K562 (cell line): ENCODE measurements around the gene PPFIA3. TPM values are rescaled to one million over a fixed set of nuclear protein-coding genes. Genes with fewer than 3 reads are reported as not detected.

Experiments
- COPS2 ChIP-seq: fragments of 450-650 bp; conservative IDR thresholded peaks from 2 replicates; pipeline ENCODE4 v1.6.1; 2016; ENCODE audit warnings: mild to moderate bottlenecking, moderate library complexity
- ERF ChIP-seq: fragments of 450-650 bp; formaldehyde crosslinking; IDR thresholded peaks from 2 replicates; pipeline ENCODE4 v1.4.0; 2020; ENCODE audit warnings: mild to moderate bottlenecking, mixed read lengths
- HDAC6 ChIP-seq: IDR thresholded peaks from 2 replicates; pipeline ENCODE4 v1.6.1; 2012; ENCODE audit warnings: low read depth, mild to moderate bottlenecking, control low read depth, inconsistent platforms, low read length, moderate library complexity
- HNRNPK ChIP-seq: fragments of 200-400 bp; formaldehyde crosslinking; IDR thresholded peaks from one replicate; pipeline ENCODE4 v1.6.1; 2018; ENCODE audit warnings: mild to moderate bottlenecking, low read depth, low read length; ENCODE audit not compliant: poor library complexity, severe bottlenecking
- PHF21A ChIP-seq: fragments of 450-650 bp; IDR thresholded peaks from 2 replicates; pipeline ENCODE4 v1.6.1; 2017; ENCODE audit warnings: low read depth, borderline replicate concordance
- SRSF3 ChIP-seq: fragments of 200-400 bp; formaldehyde crosslinking; IDR thresholded peaks from 2 replicates; pipeline ENCODE4 v1.6.1; 2016; ENCODE audit warnings: mild to moderate bottlenecking, low read length, moderate library complexity; ENCODE audit not compliant: insufficient read depth
- THRAP3 ChIP-seq: fragments of 450-650 bp; IDR thresholded peaks from 2 replicates; pipeline ENCODE4 v1.6.1; 2016; ENCODE audit warnings: mild to moderate bottlenecking, inconsistent platforms, borderline replicate concordance
- ZFP36 ChIP-seq: fragments of 150-350 bp; IDR thresholded peaks from 2 replicates; pipeline ENCODE4 v1.6.1; 2018; ENCODE audit warnings: low read length, low read depth; ENCODE audit not compliant: partially characterized antibody
- polyA plus RNA-seq, 8 experiments: library from polyadenylated mRNA; depleted of rRNA in 4 of 8; stranded (reverse) in 5 of 8; unstranded in 3 of 8; fragments of >200 nt; fragmentation: Nextera tagmentation in 2 of 8; fragmentation: Illumina TruSeq in 1 of 8; extraction: Ambion mirVana in 2 of 8; extraction: Trizol in 1 of 8; gene quantifications; 2 replicates each; pipeline versions ENCODE4 v1.2.1 to v1.2.3, GENCODE V29; 2011 to 2014; ENCODE audit warnings: inconsistent platforms in 1 of 8, missing spikeins in 1 of 8
- total RNA-seq, 7 experiments: library from RNA; depleted of rRNA in 6 of 7; stranded (reverse); fragments of >200 nt in 6 of 7; fragmentation: Illumina TruSeq in 2 of 7; extraction: Trizol in 2 of 7; gene quantifications; 2 replicates each; pipeline versions ENCODE4 v1.2.1 to v1.2.3, GENCODE V29; 2011 to 2021; ENCODE audit warnings: low replicate concordance in 1 of 7
- TF ChIP-seq, protein P1 (sequence below): sonication (generic); formaldehyde crosslinking; IDR thresholded peaks from 2 replicates; pipeline ENCODE4 v1.8.0; 2022; ENCODE audit warnings: missing genetic modification reagents, mild to moderate bottlenecking, borderline replicate concordance
- TF ChIP-seq, protein P2 (sequence below): fragments of 450-650 bp; conservative IDR thresholded peaks from 2 replicates; pipeline ENCODE4 v1.6.1; 2016; ENCODE audit warnings: missing genetic modification characterization, low read depth, mild to moderate bottlenecking, missing compliant biosample characterization, moderate library complexity
- TF ChIP-seq, protein P3 (sequence below): fragments of 450-650 bp; IDR thresholded peaks from 2 replicates; pipeline ENCODE4 v1.6.1; 2016; ENCODE audit warnings: mild to moderate bottlenecking, moderate library complexity

PPFIA3 gene
- total and polyA plus RNA-seq, 9 of the 15 experiments (the other 6 are each of a cell fraction or from before 2014, with no cell fraction given) = 0.10 to 53.0 (median 17.6) TPM

DNA sequence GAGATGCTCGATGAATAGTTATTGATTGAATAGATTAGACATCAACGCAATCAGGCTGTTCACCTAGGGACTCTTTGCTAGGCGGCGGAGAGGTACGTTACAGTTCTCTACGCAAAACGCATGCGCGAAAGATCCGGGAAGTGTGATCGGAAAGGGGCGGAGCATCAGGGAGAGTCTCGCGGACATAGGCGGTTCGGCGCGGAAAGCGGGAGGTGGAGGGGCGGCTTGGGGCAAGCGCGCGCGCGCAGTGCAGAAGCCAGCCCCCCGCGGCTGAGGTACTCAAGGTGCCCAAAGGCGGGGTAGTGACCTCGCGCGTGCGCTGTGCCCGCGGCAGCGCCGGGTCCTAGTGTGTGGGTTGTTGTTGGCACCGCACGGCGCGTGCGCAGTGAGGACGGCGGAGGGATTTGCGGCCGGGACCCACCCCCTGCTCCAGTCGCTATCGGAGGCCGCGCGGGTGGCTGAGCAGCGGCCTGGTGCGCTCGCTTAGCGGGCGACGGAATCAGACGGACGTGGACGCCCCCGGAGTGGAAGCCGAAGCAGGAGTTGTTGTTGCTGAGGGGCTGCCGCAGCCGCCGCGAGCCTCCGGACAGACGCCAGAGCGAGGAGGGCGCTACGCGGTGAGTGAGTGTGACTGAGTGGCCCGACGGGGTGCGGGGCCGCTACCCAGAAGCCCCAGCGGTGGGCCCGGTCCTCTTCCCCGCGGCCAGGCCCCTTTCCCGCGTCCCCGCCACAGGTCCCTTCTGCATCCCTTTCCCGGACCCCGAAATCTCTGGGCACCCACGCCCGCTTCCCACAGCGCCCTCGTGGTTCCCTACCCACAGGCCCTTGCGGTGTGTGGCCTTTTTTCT, 34.1 kb upstream of the PPFIA3 start, which contains the start of gene SNRNP70 (continued):
- no peak for TF ChIP-seq THRAP3
- no peak for TF ChIP-seq SRSF3
- 0 out of 2 replicates have a peak, but pooled peaks have one; percentile 26 for TF ChIP-seq PHF21A
- no peak for TF ChIP-seq ZFP36
- TF ChIP-seq, protein P1, sequence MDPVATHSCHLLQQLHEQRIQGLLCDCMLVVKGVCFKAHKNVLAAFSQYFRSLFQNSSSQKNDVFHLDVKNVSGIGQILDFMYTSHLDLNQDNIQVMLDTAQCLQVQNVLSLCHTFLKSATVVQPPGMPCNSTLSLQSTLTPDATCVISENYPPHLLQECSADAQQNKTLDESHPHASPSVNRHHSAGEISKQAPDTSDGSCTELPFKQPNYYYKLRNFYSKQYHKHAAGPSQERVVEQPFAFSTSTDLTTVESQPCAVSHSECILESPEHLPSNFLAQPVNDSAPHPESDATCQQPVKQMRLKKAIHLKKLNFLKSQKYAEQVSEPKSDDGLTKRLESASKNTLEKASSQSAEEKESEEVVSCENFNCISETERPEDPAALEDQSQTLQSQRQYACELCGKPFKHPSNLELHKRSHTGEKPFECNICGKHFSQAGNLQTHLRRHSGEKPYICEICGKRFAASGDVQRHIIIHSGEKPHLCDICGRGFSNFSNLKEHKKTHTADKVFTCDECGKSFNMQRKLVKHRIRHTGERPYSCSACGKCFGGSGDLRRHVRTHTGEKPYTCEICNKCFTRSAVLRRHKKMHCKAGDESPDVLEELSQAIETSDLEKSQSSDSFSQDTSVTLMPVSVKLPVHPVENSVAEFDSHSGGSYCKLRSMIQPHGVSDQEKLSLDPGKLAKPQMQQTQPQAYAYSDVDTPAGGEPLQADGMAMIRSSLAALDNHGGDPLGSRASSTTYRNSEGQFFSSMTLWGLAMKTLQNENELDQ (CRISPR knock-in tag) = no peak
- TF ChIP-seq HNRNPK = no peak
- TF ChIP-seq COPS2 = no peak
- TF ChIP-seq, protein P2, sequence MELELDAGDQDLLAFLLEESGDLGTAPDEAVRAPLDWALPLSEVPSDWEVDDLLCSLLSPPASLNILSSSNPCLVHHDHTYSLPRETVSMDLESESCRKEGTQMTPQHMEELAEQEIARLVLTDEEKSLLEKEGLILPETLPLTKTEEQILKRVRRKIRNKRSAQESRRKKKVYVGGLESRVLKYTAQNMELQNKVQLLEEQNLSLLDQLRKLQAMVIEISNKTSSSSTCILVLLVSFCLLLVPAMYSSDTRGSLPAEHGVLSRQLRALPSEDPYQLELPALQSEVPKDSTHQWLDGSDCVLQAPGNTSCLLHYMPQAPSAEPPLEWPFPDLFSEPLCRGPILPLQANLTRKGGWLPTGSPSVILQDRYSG = 0 out of 2 replicates have a peak, but pooled peaks have one; percentile 60
- TF ChIP-seq, protein P3, sequence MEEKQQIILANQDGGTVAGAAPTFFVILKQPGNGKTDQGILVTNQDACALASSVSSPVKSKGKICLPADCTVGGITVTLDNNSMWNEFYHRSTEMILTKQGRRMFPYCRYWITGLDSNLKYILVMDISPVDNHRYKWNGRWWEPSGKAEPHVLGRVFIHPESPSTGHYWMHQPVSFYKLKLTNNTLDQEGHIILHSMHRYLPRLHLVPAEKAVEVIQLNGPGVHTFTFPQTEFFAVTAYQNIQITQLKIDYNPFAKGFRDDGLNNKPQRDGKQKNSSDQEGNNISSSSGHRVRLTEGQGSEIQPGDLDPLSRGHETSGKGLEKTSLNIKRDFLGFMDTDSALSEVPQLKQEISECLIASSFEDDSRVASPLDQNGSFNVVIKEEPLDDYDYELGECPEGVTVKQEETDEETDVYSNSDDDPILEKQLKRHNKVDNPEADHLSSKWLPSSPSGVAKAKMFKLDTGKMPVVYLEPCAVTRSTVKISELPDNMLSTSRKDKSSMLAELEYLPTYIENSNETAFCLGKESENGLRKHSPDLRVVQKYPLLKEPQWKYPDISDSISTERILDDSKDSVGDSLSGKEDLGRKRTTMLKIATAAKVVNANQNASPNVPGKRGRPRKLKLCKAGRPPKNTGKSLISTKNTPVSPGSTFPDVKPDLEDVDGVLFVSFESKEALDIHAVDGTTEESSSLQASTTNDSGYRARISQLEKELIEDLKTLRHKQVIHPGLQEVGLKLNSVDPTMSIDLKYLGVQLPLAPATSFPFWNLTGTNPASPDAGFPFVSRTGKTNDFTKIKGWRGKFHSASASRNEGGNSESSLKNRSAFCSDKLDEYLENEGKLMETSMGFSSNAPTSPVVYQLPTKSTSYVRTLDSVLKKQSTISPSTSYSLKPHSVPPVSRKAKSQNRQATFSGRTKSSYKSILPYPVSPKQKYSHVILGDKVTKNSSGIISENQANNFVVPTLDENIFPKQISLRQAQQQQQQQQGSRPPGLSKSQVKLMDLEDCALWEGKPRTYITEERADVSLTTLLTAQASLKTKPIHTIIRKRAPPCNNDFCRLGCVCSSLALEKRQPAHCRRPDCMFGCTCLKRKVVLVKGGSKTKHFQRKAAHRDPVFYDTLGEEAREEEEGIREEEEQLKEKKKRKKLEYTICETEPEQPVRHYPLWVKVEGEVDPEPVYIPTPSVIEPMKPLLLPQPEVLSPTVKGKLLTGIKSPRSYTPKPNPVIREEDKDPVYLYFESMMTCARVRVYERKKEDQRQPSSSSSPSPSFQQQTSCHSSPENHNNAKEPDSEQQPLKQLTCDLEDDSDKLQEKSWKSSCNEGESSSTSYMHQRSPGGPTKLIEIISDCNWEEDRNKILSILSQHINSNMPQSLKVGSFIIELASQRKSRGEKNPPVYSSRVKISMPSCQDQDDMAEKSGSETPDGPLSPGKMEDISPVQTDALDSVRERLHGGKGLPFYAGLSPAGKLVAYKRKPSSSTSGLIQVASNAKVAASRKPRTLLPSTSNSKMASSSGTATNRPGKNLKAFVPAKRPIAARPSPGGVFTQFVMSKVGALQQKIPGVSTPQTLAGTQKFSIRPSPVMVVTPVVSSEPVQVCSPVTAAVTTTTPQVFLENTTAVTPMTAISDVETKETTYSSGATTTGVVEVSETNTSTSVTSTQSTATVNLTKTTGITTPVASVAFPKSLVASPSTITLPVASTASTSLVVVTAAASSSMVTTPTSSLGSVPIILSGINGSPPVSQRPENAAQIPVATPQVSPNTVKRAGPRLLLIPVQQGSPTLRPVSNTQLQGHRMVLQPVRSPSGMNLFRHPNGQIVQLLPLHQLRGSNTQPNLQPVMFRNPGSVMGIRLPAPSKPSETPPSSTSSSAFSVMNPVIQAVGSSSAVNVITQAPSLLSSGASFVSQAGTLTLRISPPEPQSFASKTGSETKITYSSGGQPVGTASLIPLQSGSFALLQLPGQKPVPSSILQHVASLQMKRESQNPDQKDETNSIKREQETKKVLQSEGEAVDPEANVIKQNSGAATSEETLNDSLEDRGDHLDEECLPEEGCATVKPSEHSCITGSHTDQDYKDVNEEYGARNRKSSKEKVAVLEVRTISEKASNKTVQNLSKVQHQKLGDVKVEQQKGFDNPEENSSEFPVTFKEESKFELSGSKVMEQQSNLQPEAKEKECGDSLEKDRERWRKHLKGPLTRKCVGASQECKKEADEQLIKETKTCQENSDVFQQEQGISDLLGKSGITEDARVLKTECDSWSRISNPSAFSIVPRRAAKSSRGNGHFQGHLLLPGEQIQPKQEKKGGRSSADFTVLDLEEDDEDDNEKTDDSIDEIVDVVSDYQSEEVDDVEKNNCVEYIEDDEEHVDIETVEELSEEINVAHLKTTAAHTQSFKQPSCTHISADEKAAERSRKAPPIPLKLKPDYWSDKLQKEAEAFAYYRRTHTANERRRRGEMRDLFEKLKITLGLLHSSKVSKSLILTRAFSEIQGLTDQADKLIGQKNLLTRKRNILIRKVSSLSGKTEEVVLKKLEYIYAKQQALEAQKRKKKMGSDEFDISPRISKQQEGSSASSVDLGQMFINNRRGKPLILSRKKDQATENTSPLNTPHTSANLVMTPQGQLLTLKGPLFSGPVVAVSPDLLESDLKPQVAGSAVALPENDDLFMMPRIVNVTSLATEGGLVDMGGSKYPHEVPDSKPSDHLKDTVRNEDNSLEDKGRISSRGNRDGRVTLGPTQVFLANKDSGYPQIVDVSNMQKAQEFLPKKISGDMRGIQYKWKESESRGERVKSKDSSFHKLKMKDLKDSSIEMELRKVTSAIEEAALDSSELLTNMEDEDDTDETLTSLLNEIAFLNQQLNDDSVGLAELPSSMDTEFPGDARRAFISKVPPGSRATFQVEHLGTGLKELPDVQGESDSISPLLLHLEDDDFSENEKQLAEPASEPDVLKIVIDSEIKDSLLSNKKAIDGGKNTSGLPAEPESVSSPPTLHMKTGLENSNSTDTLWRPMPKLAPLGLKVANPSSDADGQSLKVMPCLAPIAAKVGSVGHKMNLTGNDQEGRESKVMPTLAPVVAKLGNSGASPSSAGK = peak; percentile 48; the same call in 1 of the 2 replicates
- no peak for TF ChIP-seq HDAC6
- TF ChIP-seq ERF = 0 out of 2 replicates have a peak, but pooled peaks have one; percentile 83
